Testis (tissue), 2 donors: ENCODE results near the gene KCND1.

ENCODE experiments used
- POLR2A ChIP-seq: fragments of 450-650 bp; IDR thresholded peaks from one replicate; pipeline ENCODE4 v1.6.1; 2017; ENCODE audit warnings: antibody characterized with exemption, mild to moderate bottlenecking, moderate library complexity
- TF ChIP-seq, protein P1 (sequence below), 3 experiments: fragments of 450-650 bp in 2 of 3; fragments of 200-600 bp in 1 of 3; sonication (generic) in 1 of 3; IDR thresholded peaks; one replicate each; pipeline ENCODE4 v1.5.1; 2016 to 2019; ENCODE audit warnings: antibody characterized with exemption in 3 of 3, mild to moderate bottlenecking in 2 of 3, moderate library complexity in 1 of 3

DNA sequence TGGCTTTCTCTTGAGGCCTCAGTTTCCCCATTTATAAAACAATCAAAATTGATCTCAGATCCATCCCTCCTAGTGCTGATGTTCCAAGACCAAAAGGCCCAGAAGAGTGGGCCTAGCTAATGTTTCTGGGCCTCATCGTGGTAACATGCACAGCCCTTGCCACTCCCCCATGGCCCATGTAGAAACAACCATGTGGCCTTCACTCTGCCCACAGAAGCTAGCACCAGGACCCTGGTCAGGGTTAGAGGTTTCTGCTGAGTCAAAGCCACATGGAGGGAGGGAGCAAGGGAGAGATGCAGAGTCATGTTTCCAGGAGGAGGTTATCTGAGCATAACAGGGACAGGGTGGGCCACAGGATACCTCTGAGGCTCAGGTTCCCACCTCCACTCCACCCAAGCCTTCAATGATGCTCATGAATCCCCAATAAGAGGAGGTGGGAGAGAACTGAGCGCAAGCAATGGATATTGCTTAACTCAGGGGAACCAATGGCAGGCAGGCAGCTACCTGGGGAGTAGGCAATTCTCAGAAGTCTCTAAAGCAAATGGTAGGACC, 31.2 kb downstream of the KCND1 start:
- TF ChIP-seq, protein P1, sequence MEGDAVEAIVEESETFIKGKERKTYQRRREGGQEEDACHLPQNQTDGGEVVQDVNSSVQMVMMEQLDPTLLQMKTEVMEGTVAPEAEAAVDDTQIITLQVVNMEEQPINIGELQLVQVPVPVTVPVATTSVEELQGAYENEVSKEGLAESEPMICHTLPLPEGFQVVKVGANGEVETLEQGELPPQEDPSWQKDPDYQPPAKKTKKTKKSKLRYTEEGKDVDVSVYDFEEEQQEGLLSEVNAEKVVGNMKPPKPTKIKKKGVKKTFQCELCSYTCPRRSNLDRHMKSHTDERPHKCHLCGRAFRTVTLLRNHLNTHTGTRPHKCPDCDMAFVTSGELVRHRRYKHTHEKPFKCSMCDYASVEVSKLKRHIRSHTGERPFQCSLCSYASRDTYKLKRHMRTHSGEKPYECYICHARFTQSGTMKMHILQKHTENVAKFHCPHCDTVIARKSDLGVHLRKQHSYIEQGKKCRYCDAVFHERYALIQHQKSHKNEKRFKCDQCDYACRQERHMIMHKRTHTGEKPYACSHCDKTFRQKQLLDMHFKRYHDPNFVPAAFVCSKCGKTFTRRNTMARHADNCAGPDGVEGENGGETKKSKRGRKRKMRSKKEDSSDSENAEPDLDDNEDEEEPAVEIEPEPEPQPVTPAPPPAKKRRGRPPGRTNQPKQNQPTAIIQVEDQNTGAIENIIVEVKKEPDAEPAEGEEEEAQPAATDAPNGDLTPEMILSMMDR (IDR thresholded peaks at IDR 0.05), result no peak
- TF ChIP-seq POLR2A, result no peak
